Rectal smooth muscle tissue (tissue), 1 donor: Measurements from ENCODE around the gene PLXNA4.

Experiments
- H3K27ac ChIP-seq: one replicate; pipeline ENCODE4 v1.7.0; 2013; ENCODE audit warnings: low read depth, low read length, inconsistent platforms
- H3K27me3 ChIP-seq: one replicate; pipeline ENCODE4 v1.7.0; 2013; ENCODE audit warnings: low read length; ENCODE audit not compliant: control insufficient read depth, insufficient read depth
- H3K36me3 ChIP-seq: one replicate; pipeline ENCODE4 v1.7.0; 2013; ENCODE audit warnings: low read length; ENCODE audit not compliant: control insufficient read depth, insufficient read depth
- H3K4me1 ChIP-seq: one replicate; pipeline ENCODE4 v1.7.0; 2013; ENCODE audit warnings: low read length; ENCODE audit not compliant: control insufficient read depth, insufficient read depth
- H3K4me3 ChIP-seq: one replicate; pipeline ENCODE4 v1.7.0; 2013; ENCODE audit warnings: low read length
- H3K9ac ChIP-seq: one replicate; pipeline ENCODE4 v1.7.0; 2013; ENCODE audit warnings: low read length

PLXNA4 gene

DNA sequence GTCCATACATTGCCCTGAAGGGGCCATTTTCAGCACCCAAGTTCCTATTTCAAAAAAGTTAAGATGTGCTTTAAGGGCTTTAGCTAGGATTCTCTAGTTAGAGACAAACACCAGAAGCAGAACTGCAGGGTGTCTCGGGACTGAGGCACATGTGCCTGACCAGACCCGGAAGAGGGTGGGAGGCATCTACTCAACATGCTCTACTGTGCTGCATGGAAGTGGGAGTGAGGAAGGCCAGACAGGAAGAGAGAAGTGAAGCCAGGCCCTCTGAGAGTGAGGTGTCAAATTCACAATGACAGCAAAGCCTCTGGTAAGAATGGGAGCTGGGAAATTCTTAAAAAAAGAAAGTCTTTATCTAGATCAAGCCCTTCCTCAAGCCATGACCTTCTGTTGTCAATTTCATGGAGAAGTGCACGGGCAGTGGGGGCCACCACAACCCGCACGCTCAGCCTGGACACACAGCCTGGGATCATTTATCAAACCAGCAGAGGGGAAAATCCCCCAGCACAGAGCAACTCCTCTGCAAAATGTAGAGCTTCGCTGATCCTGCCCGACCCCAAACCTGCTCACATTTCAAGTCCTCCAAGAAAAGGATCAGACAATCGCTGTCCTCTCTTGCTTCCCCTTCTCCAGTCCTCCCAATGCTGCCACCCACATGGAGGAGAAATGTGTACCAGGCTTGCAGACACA lies 38.7 kb downstream of the PLXNA4 start:
- Histone ChIP-seq H3K27me3 (no peaks in the 10 kb centered on the region), H3K9ac (no peak overlapping the region), H3K4me3 (no peak overlapping the region), H3K4me1 (no peaks in the 10 kb centered on the region), H3K36me3 (no peaks in the 10 kb centered on the region), H3K27ac (no peak overlapping the region)

DNA sequence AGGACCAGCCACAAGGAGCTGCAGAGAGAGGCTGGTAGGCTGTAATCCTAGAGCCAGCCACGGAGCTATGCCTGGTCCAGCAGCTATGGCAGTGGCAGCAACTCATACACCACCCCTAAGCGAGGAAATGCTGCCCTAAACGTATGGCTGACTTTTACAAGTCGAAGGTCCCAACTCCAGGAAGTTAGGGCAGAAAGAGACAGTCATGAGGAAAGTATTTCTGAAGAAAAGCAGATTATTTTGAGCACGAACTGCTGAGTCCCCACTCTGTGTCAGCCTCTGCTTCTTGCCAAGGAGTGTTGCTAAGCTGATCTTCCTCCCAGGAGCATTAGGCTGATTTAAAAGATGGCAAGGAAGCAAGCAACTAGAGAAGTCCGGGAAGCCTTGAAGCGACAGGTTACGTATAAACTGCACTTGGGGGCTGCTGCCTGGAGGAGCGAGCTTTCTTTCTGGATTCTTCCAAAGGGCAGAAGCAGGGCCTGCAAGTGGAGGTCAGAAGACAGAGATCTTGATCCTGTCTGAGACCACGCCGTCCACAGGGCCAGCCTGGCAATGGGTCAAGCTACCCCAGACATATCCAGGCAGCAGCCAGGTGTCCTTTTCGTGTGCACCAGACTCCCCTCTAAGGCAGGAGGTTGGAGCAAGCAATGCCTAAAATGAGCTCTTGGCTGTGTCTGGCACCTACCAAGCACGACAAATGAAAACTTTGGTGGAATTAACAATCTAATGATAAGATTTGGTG lies 39.4 kb downstream of the PLXNA4 start:
- H3K27ac ChIP-seq = no peak overlapping the region
- H3K4me1 ChIP-seq = no peaks in the 10 kb centered on the region
- no peak overlapping the region for H3K9ac ChIP-seq
- no peaks in the 10 kb centered on the region for H3K36me3 ChIP-seq
- H3K27me3 ChIP-seq = no peaks in the 10 kb centered on the region
- no peak overlapping the region for H3K4me3 ChIP-seq

- Histone ChIP-seq H3K9ac (no peak overlapping the region), H3K27me3 (no peaks in the 10 kb centered on the region), H3K27ac (no peak overlapping the region), H3K4me1 (no peaks in the 10 kb centered on the region), H3K36me3 (no peaks in the 10 kb centered on the region), H3K4me3 (no peak overlapping the region)
Measured at GRCh38 chr7:132533916-132534315, 42.4 kb downstream of the PLXNA4 start.

DNA sequence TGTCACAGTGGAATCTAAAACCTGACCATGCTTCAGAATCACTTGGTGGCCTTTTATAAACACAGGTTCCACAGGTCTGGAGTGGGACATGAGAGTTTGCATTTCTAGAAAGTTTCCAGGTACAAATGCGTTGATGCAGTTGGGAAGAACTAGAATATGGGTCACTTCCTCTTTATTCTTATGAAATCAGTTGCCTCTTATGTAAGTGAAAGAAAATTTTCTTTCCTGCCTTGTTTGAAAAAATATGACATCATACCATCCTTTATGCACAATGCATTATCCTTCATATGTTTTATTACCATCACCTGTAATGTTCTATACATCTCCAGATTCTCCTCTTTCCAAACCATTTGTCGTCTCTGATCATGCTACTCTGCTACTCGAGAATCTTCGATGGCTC lies 44.0 kb downstream of the PLXNA4 start:
- no peak overlapping the region for H3K27ac ChIP-seq
- no peaks in the 10 kb centered on the region for H3K36me3 ChIP-seq
- H3K4me1 ChIP-seq = no peaks in the 10 kb centered on the region
- H3K27me3 ChIP-seq = no peaks in the 10 kb centered on the region
- H3K9ac ChIP-seq = no peak overlapping the region
- no peak overlapping the region for H3K4me3 ChIP-seq

GRCh38 chr7:132531562-132531961 lies 44.7 kb downstream of the PLXNA4 start:
- no peak overlapping the region for H3K9ac ChIP-seq
- H3K36me3 ChIP-seq = no peaks in the 10 kb centered on the region

GRCh38 chr7:132528695-132529094 lies 47.6 kb downstream of the PLXNA4 start:
- Histone ChIP-seq H3K27me3 (no peaks in the 10 kb centered on the region), H3K4me3 (no peak overlapping the region), H3K9ac (no peak overlapping the region), H3K36me3 (no peaks in the 10 kb centered on the region), H3K27ac (no peak overlapping the region), H3K4me1 (no peaks in the 10 kb centered on the region)

More at GRCh38 chr7:132531562-132531961, 44.7 kb downstream of the PLXNA4 start:
- Histone ChIP-seq H3K4me3 (no peak overlapping the region), H3K27ac (no peak overlapping the region), H3K27me3 (no peaks in the 10 kb centered on the region), H3K4me1 (no peaks in the 10 kb centered on the region)

- Histone ChIP-seq H3K4me1 (no peaks in the 10 kb centered on the region), H3K27me3 (no peaks in the 10 kb centered on the region)
Measured at GRCh38 chr7:132527467-132528410, 48.5 kb downstream of the PLXNA4 start.

DNA sequence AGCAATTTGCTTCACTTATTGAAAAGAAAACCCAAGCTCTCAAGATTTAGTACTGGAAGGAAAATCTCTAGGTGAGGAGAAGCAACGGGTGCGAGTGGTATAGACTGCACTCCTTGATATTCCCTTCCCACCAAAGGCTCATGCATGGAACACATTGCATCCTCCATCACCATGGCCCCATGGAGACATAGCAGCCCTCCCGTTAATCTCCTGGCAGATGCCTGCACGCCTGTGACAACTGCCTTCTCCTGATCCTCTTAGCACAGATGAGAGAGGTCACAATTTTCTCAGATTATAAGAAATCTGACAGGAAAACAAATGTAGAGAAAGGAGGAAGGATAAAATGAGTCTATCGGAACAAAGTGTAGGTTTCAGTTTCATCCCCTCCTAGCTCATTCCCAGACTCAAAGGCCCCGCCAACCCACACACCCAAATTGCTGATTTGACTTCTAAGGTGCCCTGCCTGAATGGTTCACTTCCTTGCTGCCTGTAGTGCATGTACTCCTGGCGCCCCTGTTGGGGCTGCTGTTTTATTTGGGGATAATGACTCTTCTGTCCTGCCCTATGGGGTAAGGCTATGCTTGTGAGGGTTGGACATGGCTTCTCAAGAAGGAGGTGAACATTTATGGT lies 50.0 kb downstream of the PLXNA4 start:
- H3K9ac ChIP-seq = no peak overlapping the region
- no peaks in the 10 kb centered on the region for H3K27me3 ChIP-seq
- no peak overlapping the region for H3K4me3 ChIP-seq

More at GRCh38 chr7:132527467-132528410, 48.5 kb downstream of the PLXNA4 start:
- H3K4me3 ChIP-seq = no peak overlapping the region
- no peak overlapping the region for H3K27ac ChIP-seq
- no peaks in the 10 kb centered on the region for H3K36me3 ChIP-seq
- H3K9ac ChIP-seq = no peak overlapping the region

DNA sequence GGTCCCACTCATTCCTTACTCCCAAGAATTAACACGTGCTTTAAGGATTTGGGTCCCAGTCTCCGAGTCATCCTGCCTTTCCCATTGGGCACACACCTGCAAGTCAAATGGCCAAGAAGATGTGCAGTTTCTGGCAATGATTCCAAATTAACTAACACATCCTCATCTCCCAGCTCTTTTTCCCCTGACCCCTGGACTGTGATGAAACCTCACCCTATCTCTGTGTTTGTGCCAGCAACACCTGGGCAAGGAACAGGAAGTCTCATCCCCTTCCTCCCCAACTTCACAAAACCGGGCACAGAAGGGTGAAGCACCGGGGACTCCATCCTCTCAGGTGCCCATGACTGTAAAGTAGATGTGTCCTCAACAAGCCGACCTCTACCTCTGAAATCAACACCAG lies 54.8 kb downstream of the PLXNA4 start:
- H3K4me3 ChIP-seq = no peak overlapping the region

More for the DNA sequence above, 50.0 kb downstream of the PLXNA4 start:
- no peak overlapping the region for H3K27ac ChIP-seq
- H3K4me1 ChIP-seq = no peaks in the 10 kb centered on the region
- H3K36me3 ChIP-seq = no peaks in the 10 kb centered on the region

DNA sequence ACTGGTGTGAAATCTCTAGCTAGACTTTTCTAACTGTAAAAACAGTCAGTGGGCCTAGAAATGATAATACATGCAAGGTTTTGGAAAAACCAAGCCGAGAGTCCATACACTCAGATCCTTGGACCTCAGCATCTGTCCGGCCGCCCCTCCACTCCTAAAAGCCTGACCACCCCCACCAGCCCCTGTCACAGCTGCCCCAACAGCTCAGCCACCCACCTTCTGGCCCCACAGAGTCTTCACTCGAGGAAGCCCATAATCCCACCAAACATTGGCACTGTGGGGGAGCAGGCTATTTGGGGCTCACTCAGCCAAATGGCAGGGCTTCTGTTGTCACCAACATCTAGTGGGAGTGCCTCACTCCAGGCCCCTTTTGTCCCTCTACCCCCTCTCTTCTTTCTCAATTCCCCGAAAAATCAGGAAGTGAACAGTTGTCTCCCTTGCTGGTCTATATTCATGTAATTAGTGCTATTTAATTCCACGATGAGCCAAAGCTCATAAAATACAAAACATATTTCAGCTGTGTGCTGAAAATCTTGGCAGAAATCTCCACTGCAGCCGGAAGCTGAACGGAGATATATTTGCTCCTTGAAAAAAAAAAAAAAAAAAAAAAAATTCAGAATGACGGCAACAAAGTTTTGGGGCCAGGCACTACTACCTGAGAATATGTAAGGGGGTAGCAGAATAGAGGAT lies 55.5 kb downstream of the PLXNA4 start:
- Histone ChIP-seq H3K9ac (no peak overlapping the region), H3K27me3 (no peaks in the 10 kb centered on the region), H3K27ac (no peak overlapping the region), H3K4me3 (no peak overlapping the region), H3K36me3 (no peaks in the 10 kb centered on the region), H3K4me1 (no peaks in the 10 kb centered on the region)

More for the DNA sequence above, 54.8 kb downstream of the PLXNA4 start:
- Histone ChIP-seq H3K4me1 (no peaks in the 10 kb centered on the region), H3K9ac (no peak overlapping the region), H3K27ac (no peak overlapping the region), H3K27me3 (no peaks in the 10 kb centered on the region), H3K36me3 (no peaks in the 10 kb centered on the region)

DNA sequence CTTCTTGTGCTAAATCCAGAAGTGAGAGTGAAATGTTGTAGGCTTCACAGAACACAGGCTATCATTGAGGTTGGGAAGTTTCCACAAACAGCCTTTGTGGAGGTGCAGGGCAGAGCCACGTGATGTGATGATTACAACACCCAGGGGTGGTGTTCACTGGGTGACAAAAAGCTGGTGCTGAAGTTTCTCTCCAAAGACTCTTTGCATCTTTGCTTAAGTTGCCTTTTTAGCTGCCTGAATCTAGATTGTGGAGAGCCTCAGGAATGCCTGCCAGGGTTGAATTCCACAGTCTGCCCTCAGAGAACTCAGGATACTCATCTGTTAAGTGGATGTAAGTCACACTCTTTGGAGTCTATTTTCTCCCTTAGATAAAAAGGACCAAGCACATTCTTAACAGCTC lies 56.3 kb downstream of the PLXNA4 start:
- Histone ChIP-seq H3K9ac (no peak overlapping the region), H3K4me3 (no peak overlapping the region), H3K36me3 (no peaks in the 10 kb centered on the region), H3K27ac (no peak overlapping the region), H3K4me1 (no peaks in the 10 kb centered on the region), H3K27me3 (no peaks in the 10 kb centered on the region)
